SU-DHL-6 (cell line): Measurements from ENCODE around the gene CLIP4.

Experiments used
- CTCF ChIP-seq: fragments of 200-600 bp; sonication (generic); IDR thresholded peaks from one replicate; pipeline ENCODE4 v1.5.1; 2017; ENCODE audit warnings: antibody characterized with exemption, mild to moderate bottlenecking, low read length, moderate library complexity; ENCODE audit not compliant: insufficient read depth, poor library complexity, severe bottlenecking
- EZH2phosphoT487 ChIP-seq: fragments of 200-600 bp; sonication (generic), shearing (Covaris generic); conservative IDR thresholded peaks from 2 replicates; pipeline ENCODE4 v1.6.1; 2018; ENCODE audit warnings: mild to moderate bottlenecking, antibody characterized with exemption, low read length, moderate library complexity, mixed read lengths

DNA sequence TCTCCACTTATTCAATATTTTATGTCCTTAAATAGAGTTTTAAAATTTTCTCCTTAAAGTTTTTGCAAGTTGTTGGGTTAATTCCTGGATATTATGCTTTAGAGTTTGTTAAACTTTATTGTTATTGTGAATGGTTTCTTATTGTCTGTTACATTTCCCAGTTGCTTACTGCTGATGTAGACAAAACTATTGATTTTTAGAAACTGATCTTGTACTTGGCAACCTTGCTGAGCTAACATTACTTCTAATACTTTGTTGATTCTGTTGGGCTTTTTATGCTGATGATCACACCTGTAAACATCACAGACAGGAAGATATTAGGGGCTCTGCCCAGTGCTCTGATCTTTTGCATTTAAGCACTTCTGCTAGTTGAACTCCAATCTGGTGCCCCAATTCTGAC, 2.8 kb upstream of the CLIP4 start:
- TF ChIP-seq CTCF = no peak
- TF ChIP-seq EZH2phosphoT487 = no peak
